Astrocyte (in vitro differentiated cells and primary cell): Measurements from ENCODE around the gene NKAIN2. TPM values are rescaled to one million over a fixed set of nuclear protein-coding genes. Genes with fewer than 3 reads are reported as not detected.

ENCODE experiments used
- DNase-seq: peaks from one replicate; pipeline ENCODE4 v3.0.0-alpha.2; 2010; ENCODE audit warnings: low read depth
- FAIRE-seq: peaks from 2 replicates; lab custom pipeline; 2011; peaks lifted over from hg19 to GRCh38; lab: Jason Lieb, UNC
- H2AFZ ChIP-seq: 2 replicates; pipeline ENCODE4 v1.6.0; 2012; ENCODE audit warnings: low read depth, low read length, inconsistent platforms
- H3K27ac ChIP-seq: 2 replicates; pipeline ENCODE4 v1.5.1; 2011; ENCODE audit warnings: low read depth, low read length, inconsistent platforms
- H3K27me3 ChIP-seq: 2 replicates; pipeline ENCODE4 v1.6.0; 2011; ENCODE audit warnings: low read length, inconsistent platforms; ENCODE audit not compliant: insufficient read depth
- H3K36me3 ChIP-seq: 2 replicates; pipeline ENCODE4 v1.5.1; 2011; ENCODE audit warnings: low read length, inconsistent platforms; ENCODE audit not compliant: insufficient read depth
- H3K4me1 ChIP-seq: 2 replicates; pipeline ENCODE4 v1.5.1; 2011; ENCODE audit warnings: low read length, inconsistent platforms; ENCODE audit not compliant: insufficient read depth
- H3K4me2 ChIP-seq: 2 replicates; pipeline ENCODE4 v1.6.0; 2012; ENCODE audit warnings: low read length, inconsistent platforms
- H3K4me3 ChIP-seq: 2 replicates; pipeline ENCODE4 v1.5.1; 2011; ENCODE audit warnings: low read depth, mild to moderate bottlenecking, low read length, inconsistent platforms; ENCODE audit not compliant: insufficient read depth
- H3K79me2 ChIP-seq: 2 replicates; pipeline ENCODE4 v1.6.0; 2012; ENCODE audit warnings: mild to moderate bottlenecking, low read length, inconsistent platforms; ENCODE audit not compliant: insufficient read depth
- H3K9ac ChIP-seq: 2 replicates; pipeline ENCODE4 v1.6.0; 2012; ENCODE audit warnings: mild to moderate bottlenecking, low read length, inconsistent platforms
- H3K9me3 ChIP-seq: 2 replicates; pipeline ENCODE4 v1.5.1; 2012; ENCODE audit warnings: low read depth, mild to moderate bottlenecking, low read length, inconsistent platforms; ENCODE audit not compliant: insufficient read depth
- H4K20me1 ChIP-seq: 2 replicates; pipeline ENCODE4 v1.6.0; 2012; ENCODE audit warnings: low read length, inconsistent platforms; ENCODE audit not compliant: insufficient read depth
- H3K27ac Mint-ChIP-seq: one replicate; pipeline ENCODE4 v1.8.0; 2021; ENCODE audit warnings: mild to moderate bottlenecking, mixed read lengths; ENCODE audit not compliant: unreplicated experiment
- H3K27me3 Mint-ChIP-seq: one replicate; pipeline ENCODE4 v1.8.0; 2021; ENCODE audit warnings: low read depth, mixed read lengths; ENCODE audit not compliant: unreplicated experiment
- H3K36me3 Mint-ChIP-seq: one replicate; pipeline ENCODE4 v1.8.0; 2021; ENCODE audit warnings: low read depth, mixed read lengths; ENCODE audit not compliant: unreplicated experiment
- H3K4me1 Mint-ChIP-seq: one replicate; pipeline ENCODE4 v1.8.0; 2021; ENCODE audit warnings: low read depth, mixed read lengths; ENCODE audit not compliant: unreplicated experiment
- H3K4me3 Mint-ChIP-seq: one replicate; pipeline ENCODE4 v1.8.0; 2021; ENCODE audit warnings: mild to moderate bottlenecking, moderate library complexity, mixed read lengths; ENCODE audit not compliant: unreplicated experiment
- H3K9me3 Mint-ChIP-seq: one replicate; pipeline ENCODE4 v1.8.0; 2021; ENCODE audit warnings: mild to moderate bottlenecking, mixed read lengths; ENCODE audit not compliant: unreplicated experiment
- EZH2 ChIP-seq: IDR thresholded peaks from 2 replicates; pipeline ENCODE4 v1.6.1; 2012; ENCODE audit warnings: mild to moderate bottlenecking, low read length, inconsistent platforms; ENCODE audit not compliant: insufficient read depth
- total RNA-seq: library from RNA; stranded (reverse); gene quantifications from 2 replicates; pipeline ENCODE4 v1.2.1, GENCODE V29; 2021
- TF ChIP-seq, protein P1 (sequence below): IDR thresholded peaks from 2 replicates; pipeline ENCODE4 v1.5.1; 2011; ENCODE audit warnings: low read depth, mild to moderate bottlenecking, inconsistent platforms, low read length, moderate library complexity; ENCODE audit not compliant: insufficient read depth

Gene NKAIN2
- total RNA-seq, 1 donor from 2014 or later: 0.07 TPM

GRCh38 chr6:123855506-123855905 lies 51.8 kb downstream of the NKAIN2 start:
- no peaks in the 10 kb centered on the region for H3K27me3 Mint-ChIP-seq
- Histone ChIP-seq H3K9me3 (no peaks in the 10 kb centered on the region), H3K4me1 (no peaks in the 10 kb centered on the region), H3K4me3 (no peak overlapping the region), H3K27ac (no peak overlapping the region), H3K4me2 (no peak overlapping the region), H3K36me3 (no peaks in the 10 kb centered on the region), H3K27me3 (no peaks in the 10 kb centered on the region), H4K20me1 (no peaks in the 10 kb centered on the region), H2AFZ (no peak overlapping the region), H3K79me2 (no peaks in the 10 kb centered on the region), H3K9ac (no peak overlapping the region)
- TF ChIP-seq EZH2: no peak
- TF ChIP-seq, protein P1, sequence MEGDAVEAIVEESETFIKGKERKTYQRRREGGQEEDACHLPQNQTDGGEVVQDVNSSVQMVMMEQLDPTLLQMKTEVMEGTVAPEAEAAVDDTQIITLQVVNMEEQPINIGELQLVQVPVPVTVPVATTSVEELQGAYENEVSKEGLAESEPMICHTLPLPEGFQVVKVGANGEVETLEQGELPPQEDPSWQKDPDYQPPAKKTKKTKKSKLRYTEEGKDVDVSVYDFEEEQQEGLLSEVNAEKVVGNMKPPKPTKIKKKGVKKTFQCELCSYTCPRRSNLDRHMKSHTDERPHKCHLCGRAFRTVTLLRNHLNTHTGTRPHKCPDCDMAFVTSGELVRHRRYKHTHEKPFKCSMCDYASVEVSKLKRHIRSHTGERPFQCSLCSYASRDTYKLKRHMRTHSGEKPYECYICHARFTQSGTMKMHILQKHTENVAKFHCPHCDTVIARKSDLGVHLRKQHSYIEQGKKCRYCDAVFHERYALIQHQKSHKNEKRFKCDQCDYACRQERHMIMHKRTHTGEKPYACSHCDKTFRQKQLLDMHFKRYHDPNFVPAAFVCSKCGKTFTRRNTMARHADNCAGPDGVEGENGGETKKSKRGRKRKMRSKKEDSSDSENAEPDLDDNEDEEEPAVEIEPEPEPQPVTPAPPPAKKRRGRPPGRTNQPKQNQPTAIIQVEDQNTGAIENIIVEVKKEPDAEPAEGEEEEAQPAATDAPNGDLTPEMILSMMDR: no peak
- H3K27ac Mint-ChIP-seq: no peak overlapping the region
- DNase-seq (no peak), FAIRE-seq (no peak)
- no peaks in the 10 kb centered on the region for H3K4me1 Mint-ChIP-seq
- H3K4me3 Mint-ChIP-seq: no peak overlapping the region
- H3K36me3 Mint-ChIP-seq: no peaks in the 10 kb centered on the region
- H3K9me3 Mint-ChIP-seq: no peaks in the 10 kb centered on the region

GRCh38 chr6:123859291-123859690 lies 55.6 kb downstream of the NKAIN2 start:
- no peaks in the 10 kb centered on the region for H3K36me3 ChIP-seq
- H3K27ac ChIP-seq: no peak overlapping the region
- H2AFZ ChIP-seq: no peak overlapping the region
- Mint-ChIP-seq H3K27me3 (no peaks in the 10 kb centered on the region), H3K4me1 (no peaks in the 10 kb centered on the region), H3K27ac (no peak overlapping the region), H3K4me3 (no peak overlapping the region), H3K9me3 (no peaks in the 10 kb centered on the region), H3K36me3 (no peaks in the 10 kb centered on the region)
- no peaks in the 10 kb centered on the region for H3K4me1 ChIP-seq
- no peak overlapping the region for H3K4me3 ChIP-seq
- H3K9ac ChIP-seq: no peak overlapping the region
- H3K4me2 ChIP-seq: no peak overlapping the region
- no peaks in the 10 kb centered on the region for H3K9me3 ChIP-seq
- H3K79me2 ChIP-seq: no peaks in the 10 kb centered on the region
- H4K20me1 ChIP-seq: no peaks in the 10 kb centered on the region
- TF ChIP-seq, protein P1: no peak
- TF ChIP-seq EZH2: no peak
- H3K27me3 ChIP-seq: no peaks in the 10 kb centered on the region
- FAIRE-seq: no peak
- DNase-seq: no peak

DNA sequence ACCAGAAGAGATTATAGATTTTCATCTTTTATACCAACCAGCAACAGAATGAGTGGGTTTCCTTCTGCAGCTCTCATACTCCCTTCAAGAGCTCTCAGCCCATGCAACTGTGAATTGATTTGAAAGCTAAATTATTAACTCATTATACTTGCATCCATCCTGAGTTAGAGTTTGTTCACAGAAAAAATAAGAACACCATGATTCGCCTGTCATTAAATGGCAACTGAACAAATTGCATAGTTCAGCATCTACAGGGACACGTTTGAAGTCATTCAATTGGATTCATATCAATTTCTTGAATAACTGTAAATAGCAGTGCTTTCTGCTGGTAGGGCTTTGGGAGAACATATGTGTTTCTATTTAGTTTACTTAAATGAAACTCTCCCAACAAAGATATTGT lies 65.7 kb downstream of the NKAIN2 start:
- H3K79me2 ChIP-seq: no peaks in the 10 kb centered on the region
- H3K27me3 Mint-ChIP-seq: no peaks in the 10 kb centered on the region
- no peak overlapping the region for H3K27ac ChIP-seq
- no peaks in the 10 kb centered on the region for H3K9me3 Mint-ChIP-seq
- no peak overlapping the region for H3K4me3 Mint-ChIP-seq
- no peaks in the 10 kb centered on the region for H3K4me1 ChIP-seq
- no peak for TF ChIP-seq EZH2
- TF ChIP-seq, protein P1: no peak
- no peak overlapping the region for H3K9ac ChIP-seq
- H3K4me3 ChIP-seq: no peak overlapping the region
- no peaks in the 10 kb centered on the region for H4K20me1 ChIP-seq
- H3K27me3 ChIP-seq: no peaks in the 10 kb centered on the region
- FAIRE-seq: no peak
- H3K36me3 Mint-ChIP-seq: no peaks in the 10 kb centered on the region
- peaks cover 7% of the 10 kb centered on the region for H3K4me1 Mint-ChIP-seq
- no peak overlapping the region for H3K27ac Mint-ChIP-seq
- no peaks in the 10 kb centered on the region for H3K36me3 ChIP-seq
- no peak overlapping the region for H3K4me2 ChIP-seq
- no peak for DNase-seq
- no peak overlapping the region for H2AFZ ChIP-seq
- H3K9me3 ChIP-seq: no peaks in the 10 kb centered on the region
